22Rv1 (cell line): ENCODE measurements around the gene PDP2.

Experiments
- H3K27ac ChIP-seq: fragments of 450-650 bp; 2 replicates; pipeline ENCODE4 v1.5.1; 2017
- CTCF ChIP-seq: fragments of 450-650 bp; IDR thresholded peaks from 2 replicates; pipeline ENCODE4 v1.5.1; 2017; ENCODE audit warnings: mild to moderate bottlenecking
- ZFX ChIP-seq: fragments of 450-650 bp; IDR thresholded peaks from 2 replicates; pipeline ENCODE4 v1.6.1; 2017; ENCODE audit warnings: antibody characterized with exemption, borderline replicate concordance

The PDP2 gene

DNA sequence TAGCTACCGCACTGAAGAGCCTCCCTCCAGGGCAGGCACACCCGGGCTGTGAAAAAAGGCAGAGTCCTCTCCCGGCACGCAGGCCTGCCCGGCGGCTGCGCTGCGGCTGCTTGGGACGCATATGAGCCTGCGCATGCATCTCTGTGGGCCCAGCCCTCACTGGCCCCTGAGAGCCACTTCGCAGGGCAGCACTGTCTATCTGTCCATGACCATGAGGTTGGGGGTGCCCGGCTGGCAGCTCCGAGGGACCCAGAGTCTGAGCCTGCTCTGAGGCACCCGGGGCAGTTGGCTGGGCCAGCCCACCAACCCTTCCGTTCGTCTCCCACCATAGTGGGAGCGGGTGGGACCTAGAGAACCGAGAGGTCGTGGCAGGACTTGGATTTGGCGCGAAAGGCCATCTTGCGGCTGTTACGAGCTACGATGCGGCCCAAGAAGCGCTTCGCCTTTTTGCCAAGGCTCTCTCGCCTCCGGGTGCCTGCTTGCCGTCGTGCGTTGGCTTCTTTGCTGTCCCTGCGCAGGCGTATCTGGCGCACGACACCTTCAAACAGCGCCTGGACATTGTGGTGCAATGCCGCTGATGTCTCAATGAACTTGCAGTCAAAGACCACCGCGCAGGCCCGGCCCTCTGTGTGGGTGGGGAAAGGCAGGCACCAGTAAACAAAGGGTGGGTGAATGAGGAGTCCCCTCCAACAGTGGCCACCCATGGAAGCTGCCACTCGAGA is 41.6 kb downstream of the PDP2 start:
- TF ChIP-seq ZFX (no peak), CTCF (no peak)
- no peak overlapping the region for H3K27ac ChIP-seq

DNA sequence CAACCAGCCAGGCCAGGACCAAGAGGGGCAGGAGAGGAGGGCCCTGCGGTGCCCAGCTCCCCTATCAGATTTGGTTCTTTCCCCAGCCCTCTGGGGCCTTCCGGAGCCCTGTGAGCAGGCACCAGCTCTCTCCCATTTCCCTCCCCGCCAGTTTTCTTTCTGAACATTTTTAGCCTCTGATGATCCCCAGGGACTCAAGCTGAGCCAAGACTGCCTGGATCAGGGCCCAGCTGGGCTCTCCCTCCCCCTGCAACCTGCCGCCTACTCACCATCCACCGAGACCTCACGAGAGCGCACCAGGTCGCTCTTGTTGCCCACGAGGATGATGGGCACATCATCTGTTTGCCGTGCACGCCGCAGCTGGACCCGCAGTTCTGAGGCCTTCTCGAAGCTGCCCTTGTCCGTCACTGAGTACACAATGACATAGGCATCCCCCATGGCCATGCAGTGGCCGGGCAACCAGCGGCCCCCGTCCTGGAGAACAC is 43.0 kb downstream of the PDP2 start:
- TF ChIP-seq CTCF, result no peak
- no peak for TF ChIP-seq ZFX
- H3K27ac ChIP-seq, result no peak overlapping the region

- no peak overlapping the region for H3K27ac ChIP-seq
- TF ChIP-seq ZFX, result no peak
- TF ChIP-seq CTCF, result no peak
These were observed 43.6 kb downstream of the PDP2 start for GRCh38 chr16:66923866-66924265.

DNA sequence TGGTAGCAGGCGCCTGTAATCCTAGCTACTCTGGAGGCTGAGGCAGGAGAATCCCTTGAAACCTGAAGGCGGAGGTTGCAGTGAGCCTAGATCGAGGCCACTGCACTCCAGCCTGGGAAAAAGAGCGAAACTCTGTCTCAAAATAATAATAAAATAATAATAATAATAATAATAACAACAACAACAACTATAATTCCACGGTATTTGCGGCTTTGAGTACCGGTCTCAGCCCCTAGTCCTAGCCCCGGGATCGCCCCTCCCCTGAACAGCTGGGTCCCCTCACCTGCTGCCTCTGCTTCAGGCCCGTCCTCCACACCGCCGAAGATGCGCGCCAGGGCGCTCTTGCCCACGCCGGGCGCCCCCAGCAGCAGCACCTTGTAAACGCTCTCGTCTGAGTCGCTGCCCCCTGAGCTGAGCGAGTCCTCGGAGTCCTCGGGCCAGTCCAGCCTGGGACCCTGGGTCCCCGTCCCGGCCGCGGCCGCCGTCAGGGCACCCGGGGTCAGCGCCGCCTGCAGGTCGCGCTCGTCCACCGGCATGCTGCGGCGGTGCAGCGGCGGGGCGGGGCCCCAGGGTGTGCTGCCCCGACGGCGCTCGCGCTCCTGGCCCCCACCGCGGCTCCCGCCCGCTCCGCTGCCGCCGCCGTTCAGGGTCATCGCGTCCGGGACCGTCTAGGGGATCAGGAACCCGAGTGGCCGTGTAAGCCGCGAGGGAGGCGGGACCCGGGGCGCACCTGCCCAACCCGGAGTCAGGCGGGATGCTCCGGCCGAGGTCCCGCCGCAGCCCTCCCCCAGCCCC is 44.4 kb downstream of the PDP2 start:
- H3K27ac ChIP-seq, result no peak overlapping the region
- no peak for TF ChIP-seq ZFX
- peak; percentile 88 for TF ChIP-seq CTCF

- H3K27ac ChIP-seq, result no peak within 1 kb of the TSS
- TF ChIP-seq ZFX (no peak), CTCF (no peak)
These were observed 45.1 kb downstream of the PDP2 start, which contains the start of gene RRAD for GRCh38 chr16:66925322-66925840. Gene RRAD (minus strand): TSS chr16:66925535. CDS start chr16:66925179, 356 bp downstream.

DNA sequence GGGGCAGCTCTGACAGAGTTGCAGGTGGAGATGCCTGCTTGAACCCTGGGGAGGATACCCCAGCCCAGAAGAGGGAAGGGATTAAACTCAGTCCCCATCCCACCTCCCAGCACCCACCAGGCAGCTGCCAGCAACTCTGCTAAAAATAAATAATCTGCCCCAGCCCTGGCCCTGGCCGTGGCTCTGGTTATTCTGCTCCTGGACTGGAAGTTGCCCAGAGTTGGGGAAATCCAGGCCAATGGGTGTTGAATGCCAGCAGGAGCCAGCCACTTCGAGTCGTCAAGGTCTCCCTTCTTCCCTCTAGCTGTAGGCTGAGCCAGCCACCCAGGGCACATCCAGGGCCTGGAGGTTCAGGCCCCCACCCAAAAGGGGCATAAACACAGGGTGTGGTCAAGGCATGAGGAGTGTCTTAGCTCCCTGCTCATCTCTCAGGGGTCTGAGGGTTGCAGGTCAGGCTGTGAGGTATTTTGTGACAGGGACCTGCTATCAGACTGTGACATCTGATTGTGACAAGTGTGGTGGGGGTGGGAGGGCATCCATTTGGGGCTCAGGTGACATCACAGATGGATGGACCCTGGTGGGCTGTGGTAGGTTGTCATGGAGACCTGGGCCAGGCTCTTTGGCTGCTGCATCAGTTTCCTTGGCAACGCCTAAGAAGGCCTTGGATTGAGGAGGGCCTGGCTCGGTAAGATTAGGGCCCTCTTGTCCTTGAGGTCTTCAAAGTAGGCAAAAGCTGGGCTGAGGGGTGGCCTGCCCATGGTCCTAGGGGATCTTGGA is 46.0 kb downstream of the PDP2 start:
- TF ChIP-seq ZFX, result no peak
- no peak for TF ChIP-seq CTCF
- no peak overlapping the region for H3K27ac ChIP-seq
